Small intestine (tissue), 7 donors: ENCODE measurements around the gene WDR73. TPM values are rescaled to one million over a fixed set of nuclear protein-coding genes. Genes with fewer than 3 reads are reported as not detected.
A peak's percentile ranks its signal among the peaks of the same experiment; 100 is the strongest.

Source experiments
- DNase-seq, 2 donors: peaks; one replicate each; pipeline versions ENCODE4 v3.0.0 to v3.0.0-alpha.2; 2013
- FAIRE-seq: peaks from 2 replicates; lab custom pipeline; 2012; peaks lifted over from hg19 to GRCh38; lab: Jason Lieb, UNC
- H3K27ac ChIP-seq, 3 donors: one replicate each; pipeline ENCODE4 v1.5.1; 2013; ENCODE audit warnings: low read length in 2 of 3, mild to moderate bottlenecking in 2 of 3, control low read depth in 1 of 3, inconsistent platforms in 1 of 3, low read depth in 1 of 3, moderate library complexity in 1 of 3
- H3K27me3 ChIP-seq, 3 donors: one replicate each; pipeline ENCODE4 v1.6.1; 2013; ENCODE audit warnings: low read length in 3 of 3, inconsistent platforms in 1 of 3; ENCODE audit not compliant: control insufficient read depth in 3 of 3, insufficient read depth in 3 of 3
- H3K36me3 ChIP-seq, 3 donors: one replicate each; pipeline ENCODE4 v1.6.1; 2013; ENCODE audit warnings: low read length in 3 of 3, inconsistent platforms in 1 of 3, low read depth in 1 of 3, mild to moderate bottlenecking in 1 of 3, moderate library complexity in 1 of 3; ENCODE audit not compliant: control insufficient read depth in 3 of 3, insufficient read depth in 2 of 3
- H3K4me1 ChIP-seq, 3 donors: one replicate each; pipeline ENCODE4 v1.6.1; 2013; ENCODE audit warnings: low read length in 2 of 3, inconsistent platforms in 1 of 3, low read depth in 1 of 3, mild to moderate bottlenecking in 1 of 3, moderate library complexity in 1 of 3; ENCODE audit not compliant: control insufficient read depth in 3 of 3, insufficient read depth in 2 of 3
- H3K4me3 ChIP-seq, 3 donors: one replicate each; pipeline ENCODE4 v1.5.1; 2013; ENCODE audit warnings: low read length in 3 of 3, control low read depth in 1 of 3, inconsistent platforms in 1 of 3, low read depth in 1 of 3, mild to moderate bottlenecking in 1 of 3, moderate library complexity in 1 of 3
- H3K9me3 ChIP-seq, 2 donors: one replicate each; pipeline ENCODE4 v1.6.1; 2013; ENCODE audit warnings: low read depth in 1 of 2, low read length in 1 of 2; ENCODE audit not compliant: control insufficient read depth in 2 of 2, insufficient read depth in 1 of 2
- WGBS, 3 donors: extraction: QIAGEN DNeasy Blood & Tissue Kit; methylation state at CpG; one replicate each; pipeline ENCODE4 v1.1.7; 2013; 5-methylcytosine and 5-hydroxymethylcytosine counted together
- polyA plus RNA-seq, 4 donors: library from polyadenylated mRNA; stranded (reverse) in 3 of 4; unstranded in 1 of 4; fragments of 200-250 nt in 3 of 4; fragments of 120-200 nt in 1 of 4; gene quantifications; one replicate each; pipeline versions ENCODE4 v1.2.1 to v1.2.3, GENCODE V29; 2013
- donor health status: healthy with polysubstance abuse.
- donor health status: control.
- donor health status: control.
- donor health status: Bipolar disorder and iron deficiency.
- donor health status: healthy.

WDR73 gene
- polyA plus RNA-seq, 4 donors, result 6.3 to 29.4 (median 10.7) TPM

DNA sequence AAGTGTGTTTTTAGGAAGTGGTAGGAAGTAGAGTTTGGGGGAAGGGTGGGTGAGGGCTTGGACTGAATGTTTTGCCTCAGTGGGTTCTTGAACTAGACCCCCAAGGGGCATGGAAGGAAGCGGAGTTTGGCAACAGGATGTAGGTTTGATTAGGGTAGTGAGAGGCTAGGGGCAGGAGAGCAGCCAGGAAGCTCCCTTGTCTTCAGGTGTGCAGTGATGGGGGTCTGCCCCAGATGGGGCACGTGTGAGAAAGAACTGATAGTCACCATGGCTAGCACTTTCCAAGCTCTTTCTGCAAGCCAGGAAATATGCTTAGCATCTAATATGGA lies 48.6 kb downstream of the WDR73 start:
- DNase-seq, result no peak
- Histone ChIP-seq H3K9me3 (no peaks in the 10 kb centered on the region), H3K4me1 (peaks cover 0 to 24% (median 2%) of the 10 kb centered on the region in 3 donors), H3K36me3 (peaks cover 0 to 42% (median 0%) of the 10 kb centered on the region in 3 donors), H3K27me3 (no peaks in the 10 kb centered on the region), H3K27ac (peak overlapping the region in 1 of 3 donors; percentile 15), H3K4me3 (no peak overlapping the region)
- 55 to 66% (median 63%) methylated on average over 2 of the region's 2 CpGs for WGBS, 3 donors
- FAIRE-seq, result no peak

DNA sequence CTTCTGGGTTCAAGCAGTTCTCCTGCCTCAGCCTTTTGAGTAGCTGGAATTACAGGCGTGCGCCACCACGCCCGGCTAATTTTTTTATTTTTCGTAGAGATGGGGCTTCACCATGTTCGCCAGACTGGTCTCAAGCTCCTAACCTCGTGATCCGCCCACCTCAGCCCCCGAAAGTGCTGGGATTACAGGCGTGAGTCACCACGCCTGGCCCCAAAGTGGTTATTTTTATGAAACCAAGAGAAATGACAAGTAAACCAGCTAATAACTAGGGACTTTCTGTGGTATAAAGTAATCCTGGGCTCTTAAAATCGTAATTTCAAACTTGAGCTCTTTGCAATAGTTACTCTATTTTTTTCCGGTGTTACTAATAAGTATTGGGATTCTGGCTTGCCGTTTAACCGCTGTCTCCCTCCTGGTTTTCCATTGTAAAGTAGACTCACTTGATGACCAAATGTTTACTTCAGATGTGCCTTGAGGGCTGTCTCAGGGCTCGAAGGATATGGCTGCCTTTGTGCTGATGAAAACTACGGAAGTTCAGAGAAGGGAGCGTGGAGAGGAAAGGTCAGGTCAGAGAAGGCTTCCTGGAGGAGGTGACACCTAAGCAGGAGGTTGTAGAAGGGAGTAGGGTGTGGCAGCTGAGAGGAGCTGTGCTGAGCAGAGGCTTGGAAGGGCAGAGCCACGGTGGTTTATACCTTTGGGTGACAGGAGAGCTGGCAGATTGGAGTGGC lies 49.1 kb downstream of the WDR73 start:
- Histone ChIP-seq H3K36me3 (peaks cover 0 to 42% (median 0%) of the 10 kb centered on the region in 3 donors), H3K4me3 (no peak overlapping the region), H3K9me3 (no peaks in the 10 kb centered on the region), H3K27ac (peak overlapping the region in 1 of 3 donors; percentile 15), H3K4me1 (peaks cover 0 to 24% (median 2%) of the 10 kb centered on the region in 3 donors), H3K27me3 (no peaks in the 10 kb centered on the region)
- WGBS, 3 donors, result 67 to 77% (median 76%) methylated on average over 19 of the region's 19 CpGs
- no peak for FAIRE-seq
- no peak for DNase-seq

DNA sequence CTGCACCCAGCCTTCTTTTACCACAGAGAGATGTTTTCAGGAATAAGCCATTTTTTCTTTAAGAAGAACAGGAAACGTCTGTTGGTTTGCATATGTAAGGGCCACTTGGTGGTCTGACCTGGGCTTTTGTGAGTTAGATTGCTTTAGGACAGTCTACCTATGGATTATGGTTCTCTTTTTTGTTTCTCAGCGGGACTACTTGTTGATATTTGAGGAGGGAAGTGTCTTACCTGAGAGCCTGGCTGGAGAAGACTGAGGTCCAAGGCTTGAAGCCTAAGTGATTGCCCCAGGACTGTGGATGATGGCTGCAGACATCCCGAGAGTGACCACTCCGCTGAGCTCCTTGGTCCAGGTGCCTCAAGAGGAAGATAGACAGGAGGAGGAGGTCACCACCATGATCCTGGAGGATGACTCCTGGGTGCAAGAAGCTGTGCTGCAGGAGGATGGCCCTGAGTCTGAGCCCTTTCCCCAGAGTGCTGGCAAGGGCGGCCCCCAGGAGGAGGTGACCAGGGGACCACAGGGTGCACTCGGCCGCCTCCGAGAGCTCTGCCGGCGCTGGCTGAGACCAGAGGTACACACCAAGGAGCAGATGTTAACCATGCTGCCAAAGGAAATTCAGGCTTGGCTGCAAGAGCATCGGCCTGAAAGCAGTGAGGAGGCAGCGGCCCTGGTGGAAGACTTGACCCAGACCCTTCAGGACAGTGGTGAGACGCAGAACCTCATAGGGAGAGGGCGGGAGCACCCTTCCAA lies 50.3 kb downstream of the WDR73 start:
- Histone ChIP-seq H3K9me3 (no peaks in the 10 kb centered on the region), H3K36me3 (peaks cover 0 to 31% (median 0%) of the 10 kb centered on the region in 3 donors), H3K4me3 (no peak overlapping the region), H3K4me1 (peaks cover 0 to 26% (median 2%) of the 10 kb centered on the region in 3 donors), H3K27ac (no peak overlapping the region), H3K27me3 (no peaks in the 10 kb centered on the region)
- 91 to 94% (median 93%) methylated on average over 14 of the region's 14 CpGs for WGBS, 3 donors
- FAIRE-seq (no peak), DNase-seq (no peak)

DNA sequence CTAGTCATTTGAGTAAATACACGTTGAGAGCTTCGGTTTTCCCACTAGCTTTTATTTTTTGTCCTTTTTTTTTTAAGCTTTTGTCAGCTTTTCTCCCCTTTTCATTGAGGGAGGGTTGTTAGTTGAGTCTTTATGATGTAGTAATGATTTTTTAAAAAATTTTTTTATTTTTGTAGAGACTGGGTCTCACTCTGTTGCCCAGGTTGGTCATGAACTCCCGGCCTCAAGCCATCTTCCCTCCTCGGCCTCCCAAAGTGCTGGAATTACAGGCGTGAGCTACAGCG lies 52.6 kb downstream of the WDR73 start:
- WGBS, 3 donors, result 6 to 12% (median 11%) methylated on average over 6 of the region's 6 CpGs
- Histone ChIP-seq H3K27ac (no peak overlapping the region), H3K4me3 (peak overlapping the region; percentile 62 to 92 (median 91)), H3K4me1 (peaks cover 0 to 19% (median 0%) of the 10 kb centered on the region in 3 donors), H3K36me3 (peaks cover 0 to 19% (median 0%) of the 10 kb centered on the region in 3 donors), H3K9me3 (no peaks in the 10 kb centered on the region), H3K27me3 (no peaks in the 10 kb centered on the region)
- DNase-seq, result no peak
- no peak for FAIRE-seq

DNA sequence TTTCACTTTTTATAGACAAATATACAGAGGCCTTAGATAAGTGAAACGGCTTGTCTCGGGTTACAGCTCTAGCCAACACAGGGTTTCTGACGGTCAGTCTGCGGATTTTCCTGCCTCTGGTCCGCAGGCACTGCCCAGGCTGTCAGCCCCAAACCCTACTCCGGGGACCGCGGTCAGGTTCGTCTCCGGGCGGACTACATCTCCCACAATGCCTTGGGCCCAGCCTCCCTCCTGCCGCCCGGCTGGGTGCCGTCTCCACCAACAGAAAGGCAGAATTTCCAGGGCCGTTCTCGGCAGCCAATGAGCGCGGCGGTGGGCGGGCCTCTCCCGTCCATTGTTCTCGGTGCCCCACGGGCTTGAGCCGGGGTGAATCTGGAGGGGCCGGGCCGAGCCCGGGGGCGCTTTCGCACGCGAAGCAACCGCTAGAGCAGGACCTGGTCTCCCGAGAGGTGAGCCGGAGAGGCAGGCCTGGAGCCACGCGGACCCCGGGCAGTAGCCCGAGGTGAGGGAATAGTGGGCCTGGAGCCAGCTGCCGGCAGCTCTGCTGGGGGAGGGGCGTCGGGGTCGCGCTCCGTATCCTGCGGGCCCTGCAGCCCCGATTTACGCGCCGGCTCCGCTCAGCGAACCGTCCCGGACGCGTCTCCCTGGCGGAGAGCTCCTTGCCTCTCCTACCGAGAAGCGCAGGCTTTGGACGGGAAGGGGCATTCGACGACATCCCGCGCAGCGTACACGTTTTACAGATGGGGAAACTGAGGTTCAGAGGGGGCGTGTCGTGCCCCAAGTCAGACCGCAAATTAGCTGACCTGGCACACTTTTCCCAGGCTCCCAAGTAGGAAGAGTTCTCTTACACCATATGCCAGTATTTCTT lies 53.2 kb downstream of the WDR73 start, which contains the start of gene ZSCAN2:
Gene ZSCAN2, plus strand, starts transcription at position 323 of the 868 bp plus-strand sequence. CDS start 2,919 bp downstream, outside the sequence.
- peaks cover 0 to 13% (median 0%) of the 10 kb centered on the region in 3 donors for H3K4me1 ChIP-seq
- 0% methylated on average over 57 to 68 of the region's 68 CpGs for WGBS, 3 donors
- no peaks in the 10 kb centered on the region for H3K27me3 ChIP-seq
- FAIRE-seq (no peak), DNase-seq (peak; percentile 95 to 97)
- peak within 1 kb of the TSS in 2 of 3 donors; percentile 39 to 69 for H3K27ac ChIP-seq
- H3K36me3 ChIP-seq, result peaks cover 0 to 19% (median 0%) of the 10 kb centered on the region in 3 donors
- no peaks in the 10 kb centered on the region for H3K9me3 ChIP-seq
- peak within 1 kb of the TSS; percentile 62 to 92 (median 91) for H3K4me3 ChIP-seq

DNA sequence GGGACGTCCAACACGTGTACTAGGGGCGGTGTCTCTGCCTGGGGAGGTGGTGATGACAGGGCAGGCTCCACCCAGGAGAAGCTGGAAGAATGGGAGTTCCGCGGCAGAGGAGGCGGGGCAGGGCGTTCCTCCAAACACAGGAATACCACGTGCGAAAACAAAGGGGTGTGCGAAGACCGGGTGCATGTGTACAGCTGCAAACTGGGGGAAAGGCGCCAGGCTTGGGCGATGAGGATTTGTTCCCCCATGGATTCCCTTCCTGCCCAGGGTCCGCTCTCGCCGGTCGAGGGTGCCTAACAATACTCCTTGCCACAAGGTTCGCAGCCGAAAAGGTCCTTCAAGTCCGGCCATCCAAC lies 53.8 kb downstream of the WDR73 start:
- peak; percentile 91 for DNase-seq
- Histone ChIP-seq H3K36me3 (peaks cover 0 to 15% (median 0%) of the 10 kb centered on the region in 3 donors), H3K9me3 (no peaks in the 10 kb centered on the region), H3K27ac (peak overlapping the region in 1 of 3 donors; percentile 39), H3K27me3 (no peaks in the 10 kb centered on the region), H3K4me3 (peak overlapping the region; percentile 31 to 92 (median 91)), H3K4me1 (peaks cover 0 to 10% (median 0%) of the 10 kb centered on the region in 3 donors)
- WGBS, 3 donors, result 0 to 2% (median 1%) methylated on average over 20 of the region's 20 CpGs
- no peak for FAIRE-seq

DNA sequence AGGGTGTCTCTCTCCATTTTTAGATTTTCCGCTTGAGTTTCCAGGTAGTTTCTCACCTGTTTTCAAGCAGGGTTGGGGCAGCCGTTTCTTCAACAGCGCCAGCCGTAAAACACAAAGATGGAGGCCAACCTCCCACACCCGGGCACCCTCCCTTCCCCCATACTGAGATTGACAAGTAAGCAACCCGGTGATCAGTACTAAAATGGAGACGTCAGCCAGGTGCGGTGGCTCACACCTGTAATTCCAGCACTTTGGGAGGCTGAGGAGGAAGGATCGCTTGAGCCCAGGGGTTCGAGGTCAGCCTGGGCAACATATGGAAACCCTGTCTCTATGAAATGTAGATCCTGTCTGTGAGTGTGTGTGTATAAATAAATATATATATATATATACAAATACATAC lies 54.2 kb downstream of the WDR73 start:
- Histone ChIP-seq H3K36me3 (peaks cover 0 to 12% (median 0%) of the 10 kb centered on the region in 3 donors), H3K27me3 (no peaks in the 10 kb centered on the region), H3K4me3 (peak overlapping the region in 1 of 3 donors; percentile 92), H3K27ac (no peak overlapping the region), H3K9me3 (no peaks in the 10 kb centered on the region), H3K4me1 (peaks cover 0 to 14% (median 0%) of the 10 kb centered on the region in 3 donors)
- no peak for DNase-seq
- 66 to 79% (median 75%) methylated on average over 10 of the region's 10 CpGs for WGBS, 3 donors
- FAIRE-seq, result no peak

DNA sequence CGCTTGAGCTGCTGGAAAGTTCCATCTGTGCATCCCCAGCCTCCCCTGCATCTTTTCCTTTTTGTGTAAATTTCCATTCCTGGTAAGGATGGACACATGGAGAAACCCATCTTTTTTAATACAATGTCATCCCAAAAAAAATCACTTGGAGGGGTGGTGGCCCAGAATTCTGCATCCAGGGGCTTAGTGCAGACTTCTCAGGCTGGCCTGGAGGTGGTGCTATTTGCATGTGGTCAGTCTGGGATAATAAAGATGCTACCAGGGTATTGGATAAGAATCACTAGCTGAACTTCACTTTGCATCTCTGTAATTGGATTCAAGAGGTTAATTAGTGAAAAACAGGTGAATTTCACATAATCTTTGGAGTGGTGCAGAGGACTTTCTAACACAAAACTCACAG lies 55.1 kb downstream of the WDR73 start:
- Histone ChIP-seq H3K27ac (peak overlapping the region in 1 of 3 donors; percentile 79), H3K36me3 (peaks cover 0 to 4% (median 0%) of the 10 kb centered on the region in 3 donors), H3K27me3 (no peaks in the 10 kb centered on the region), H3K4me3 (no peak overlapping the region), H3K4me1 (peaks cover 0 to 20% (median 0%) of the 10 kb centered on the region in 3 donors), H3K9me3 (no peaks in the 10 kb centered on the region)
- DNase-seq, result peak; percentile 37 to 52
- 49 to 74% (median 50%) methylated on average over 1 of the region's 1 CpG for WGBS, 3 donors
- no peak for FAIRE-seq
